GM08714 (cell line): Measurements from ENCODE around the gene GLIPR2.

ENCODE experiments used
- H3K4me3 ChIP-seq: fragments of 200-500 bp; sonication (Bioruptor generic); 2 replicates; pipeline ENCODE4 v1.5.1; 2014; ENCODE audit warnings: mild to moderate bottlenecking, low read length, inconsistent platforms
- ZNF274 ChIP-seq: IDR thresholded peaks from 2 replicates; pipeline ENCODE4 v1.6.1; 2012; ENCODE audit warnings: mild to moderate bottlenecking, low read depth, low read length

Gene GLIPR2

DNA sequence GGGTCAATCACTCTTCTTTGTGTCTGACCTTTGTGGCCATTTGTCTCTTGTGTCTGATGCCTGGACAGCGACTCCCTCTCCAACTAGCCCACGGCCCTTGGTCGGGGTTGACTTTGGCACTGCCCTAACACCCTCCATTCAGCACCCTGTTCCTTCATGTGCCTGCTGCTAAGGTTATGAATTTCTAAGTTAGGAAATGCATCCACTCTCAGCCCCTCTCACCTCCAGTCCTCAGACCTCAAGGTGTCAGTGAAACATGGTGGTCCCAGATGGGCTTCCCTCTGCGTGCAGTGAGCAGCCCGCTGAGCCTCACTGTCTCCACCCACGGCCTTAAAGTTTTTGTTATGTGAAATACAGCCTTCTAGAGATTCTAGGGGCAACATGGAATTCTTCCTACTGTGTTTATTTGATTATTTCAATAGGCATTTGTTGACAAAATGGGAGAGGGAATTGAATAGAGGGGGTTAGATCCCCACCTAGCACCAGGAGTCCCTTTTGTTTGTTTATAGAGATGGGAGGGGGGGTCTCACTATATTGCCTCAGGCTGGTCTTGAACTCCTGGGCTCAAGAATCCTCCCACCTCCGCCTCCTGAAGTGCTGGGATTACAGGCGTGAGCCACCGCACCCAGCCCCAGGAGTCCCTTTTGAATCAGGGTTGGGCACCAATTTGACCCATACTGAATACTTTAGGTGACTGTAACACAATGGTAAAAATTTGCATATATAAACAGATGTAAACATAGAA is 1.6 kb upstream of the GLIPR2 start:
- no peak for TF ChIP-seq ZNF274
- H3K4me3 ChIP-seq, result no peak overlapping the region

GRCh38 chr9:36135741-36136271 is 727 bp upstream of the GLIPR2 start:
- TF ChIP-seq ZNF274, result no peak
- H3K4me3 ChIP-seq, result peak overlapping the region; percentile 59; the same call in 1 of the 2 replicates

DNA sequence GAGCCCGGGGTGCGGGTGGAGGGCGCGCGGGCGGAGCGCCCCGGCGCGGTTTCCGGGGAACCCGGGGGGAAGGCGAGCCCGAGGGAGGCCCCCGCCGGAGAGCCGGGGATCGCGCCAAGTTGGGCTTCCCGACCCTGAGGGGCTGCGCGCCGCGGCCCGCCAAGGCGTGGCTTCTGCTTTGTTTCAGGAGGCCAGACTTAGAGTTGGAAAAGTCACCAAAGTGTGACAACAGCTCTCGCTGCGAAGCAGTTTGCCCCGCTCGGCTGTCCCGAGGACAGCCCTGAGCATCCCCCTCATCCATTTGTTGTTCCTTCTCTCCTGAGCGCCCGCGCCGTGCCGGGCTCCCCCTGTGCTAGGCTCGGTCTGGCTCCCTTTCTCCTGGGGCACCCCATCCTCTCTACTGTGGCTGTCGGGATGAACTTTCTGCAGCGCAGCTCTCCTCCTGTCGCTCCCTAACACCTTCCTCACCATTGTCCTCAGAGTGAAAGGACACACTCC is 410 bp downstream of the GLIPR2 start:
- TF ChIP-seq ZNF274, result no peak
- H3K4me3 ChIP-seq, result peak overlapping the region; percentile 59; the same call in 1 of the 2 replicates

DNA sequence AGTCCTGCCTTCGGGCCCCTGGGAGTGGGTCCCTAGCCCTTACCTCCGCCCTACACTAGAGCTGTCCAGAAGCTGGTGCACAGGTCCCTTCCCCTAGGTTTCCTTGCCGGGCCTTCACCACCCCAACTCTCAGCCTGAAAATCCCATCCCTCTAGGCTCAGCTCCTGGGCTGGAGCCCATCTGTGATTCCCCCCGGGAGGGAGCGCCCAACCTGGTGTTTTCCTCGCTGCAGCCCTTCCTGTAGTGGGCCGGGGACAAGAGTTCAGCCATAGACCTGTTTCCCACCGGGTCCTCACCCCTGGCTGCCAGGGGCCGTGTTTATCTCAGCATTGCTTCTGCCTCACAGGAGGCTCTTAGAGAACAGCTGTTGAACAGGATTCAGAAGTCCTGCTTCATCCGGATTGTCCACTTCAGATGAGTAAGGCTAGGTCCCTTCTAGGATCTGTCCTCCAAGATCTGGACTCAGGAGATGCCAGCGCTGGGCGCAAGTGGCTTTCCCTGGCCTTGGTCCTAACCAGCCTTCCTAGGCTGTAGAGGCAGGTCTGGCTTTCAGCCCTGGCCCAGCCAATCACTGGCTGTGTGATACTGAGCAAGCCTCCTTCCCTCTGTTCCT is 965 bp downstream of the GLIPR2 start:
- no peak for TF ChIP-seq ZNF274

DNA sequence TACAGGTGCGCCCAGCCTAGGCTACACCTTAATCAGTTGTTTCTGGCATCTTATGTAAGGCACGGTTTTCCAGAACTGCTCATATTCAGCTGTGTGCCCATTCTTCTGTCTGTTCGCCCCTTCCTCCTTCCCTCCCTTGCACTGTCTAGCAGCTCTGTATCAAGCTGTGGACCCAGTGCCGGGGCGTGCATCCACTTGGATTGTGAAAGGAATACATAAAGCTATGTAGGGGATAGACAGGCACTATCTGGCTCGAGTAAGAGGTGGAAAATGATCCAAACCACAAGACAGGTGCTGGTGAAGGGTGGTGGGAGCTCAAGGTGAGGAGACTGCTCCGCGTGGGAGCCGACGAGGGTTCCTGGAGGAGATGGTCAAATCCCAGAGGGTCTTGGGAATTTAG is 2.0 kb downstream of the GLIPR2 start:
- no peak overlapping the region for H3K4me3 ChIP-seq
- TF ChIP-seq ZNF274, result no peak

More for the DNA sequence above, 965 bp downstream of the GLIPR2 start:
- H3K4me3 ChIP-seq, result no peak overlapping the region; the same call in 1 of the 2 replicates

DNA sequence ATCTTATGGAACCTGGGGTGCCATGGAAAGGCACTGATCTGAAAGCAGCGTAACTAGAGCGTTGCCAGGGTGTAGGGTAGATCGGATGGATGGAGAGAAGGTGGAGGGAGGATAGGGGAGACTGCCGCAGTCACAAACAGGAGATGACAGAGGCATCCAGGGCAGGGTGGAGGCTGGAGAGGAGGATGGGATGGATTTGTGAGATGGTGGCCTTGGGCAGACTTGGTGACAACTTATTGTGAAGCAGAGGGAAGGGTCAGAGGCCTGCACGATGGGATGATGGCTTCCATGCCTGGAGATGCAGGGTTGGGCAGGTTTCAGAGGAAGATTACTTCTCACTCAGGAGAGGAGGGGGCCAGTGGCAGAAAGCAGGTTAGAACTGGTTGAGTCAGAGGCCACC is 2.4 kb downstream of the GLIPR2 start:
- no peak for TF ChIP-seq ZNF274

DNA sequence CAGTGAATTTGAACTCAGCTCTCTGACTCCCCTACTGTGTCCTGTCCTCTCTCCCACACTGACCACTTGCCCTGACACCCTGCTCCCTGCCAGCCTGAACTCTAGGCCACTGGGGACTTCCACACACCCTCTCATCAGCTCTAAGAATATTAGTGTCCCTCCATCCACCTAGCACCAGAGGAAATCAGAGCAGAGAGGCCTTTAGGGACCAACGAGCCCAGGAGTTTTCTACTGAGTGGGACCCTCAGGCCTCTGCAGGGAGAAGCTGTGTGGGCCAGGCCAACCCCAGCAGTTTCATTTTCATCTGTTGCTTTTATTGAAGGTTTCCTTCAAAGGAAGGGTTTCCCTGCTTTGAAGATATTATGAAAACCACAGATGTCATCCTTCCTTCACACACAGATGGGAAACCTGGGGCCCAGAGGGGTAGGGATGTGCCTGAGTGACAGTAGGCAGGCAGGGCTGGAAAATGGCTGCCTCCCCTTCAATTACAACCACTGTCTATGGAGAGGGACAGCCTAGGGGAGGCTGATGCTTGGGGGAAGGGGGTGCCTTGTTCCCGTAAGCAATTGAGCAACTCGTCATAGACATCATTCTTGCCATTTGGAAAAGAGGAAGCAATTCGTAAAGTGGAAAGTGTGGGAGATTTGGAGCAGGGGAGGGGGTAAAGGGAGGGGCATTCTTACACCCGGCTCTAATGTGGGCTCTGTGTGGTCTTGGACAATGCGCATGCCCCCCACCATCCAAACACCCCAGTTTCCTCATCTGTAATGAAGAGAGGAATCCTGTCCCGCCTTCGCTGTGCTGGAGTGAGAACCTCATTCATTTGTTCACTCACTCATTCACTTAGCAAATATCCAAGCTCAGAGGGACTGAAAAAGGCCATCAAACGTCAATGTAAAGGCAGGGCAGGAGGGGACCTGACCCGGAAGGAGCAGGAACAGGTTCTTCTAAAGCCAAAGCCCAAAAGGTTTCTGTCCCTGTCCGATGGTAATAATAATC is 3.9 kb downstream of the GLIPR2 start:
- no peak for TF ChIP-seq ZNF274
- no peak overlapping the region for H3K4me3 ChIP-seq

More for the DNA sequence above, 2.4 kb downstream of the GLIPR2 start:
- H3K4me3 ChIP-seq, result no peak overlapping the region

DNA sequence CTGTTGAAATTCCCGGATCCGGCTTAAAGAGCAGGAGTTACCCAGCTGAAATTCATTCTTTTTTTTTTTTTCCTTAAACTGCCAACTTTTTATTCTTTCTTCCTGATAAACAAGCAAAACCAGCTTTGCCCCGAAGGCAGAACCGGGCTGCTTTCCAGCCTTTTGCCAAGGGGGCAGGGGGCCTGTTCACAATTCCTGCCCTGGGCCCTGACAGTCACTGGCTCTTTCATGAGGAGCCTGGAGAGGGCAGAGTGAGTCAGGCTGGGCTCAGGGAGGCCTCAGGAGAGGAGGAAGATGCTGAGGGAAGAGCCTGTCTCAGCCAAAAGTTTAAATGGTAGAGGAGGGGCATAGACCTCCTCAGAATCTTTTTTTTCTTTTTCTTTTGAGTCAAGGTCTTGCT is 4.8 kb downstream of the GLIPR2 start:
- no peak for TF ChIP-seq ZNF274
- no peak overlapping the region for H3K4me3 ChIP-seq

GRCh38 chr9:36141761-36142160 is 5.2 kb downstream of the GLIPR2 start:
- TF ChIP-seq ZNF274, result no peak
- no peak overlapping the region for H3K4me3 ChIP-seq

DNA sequence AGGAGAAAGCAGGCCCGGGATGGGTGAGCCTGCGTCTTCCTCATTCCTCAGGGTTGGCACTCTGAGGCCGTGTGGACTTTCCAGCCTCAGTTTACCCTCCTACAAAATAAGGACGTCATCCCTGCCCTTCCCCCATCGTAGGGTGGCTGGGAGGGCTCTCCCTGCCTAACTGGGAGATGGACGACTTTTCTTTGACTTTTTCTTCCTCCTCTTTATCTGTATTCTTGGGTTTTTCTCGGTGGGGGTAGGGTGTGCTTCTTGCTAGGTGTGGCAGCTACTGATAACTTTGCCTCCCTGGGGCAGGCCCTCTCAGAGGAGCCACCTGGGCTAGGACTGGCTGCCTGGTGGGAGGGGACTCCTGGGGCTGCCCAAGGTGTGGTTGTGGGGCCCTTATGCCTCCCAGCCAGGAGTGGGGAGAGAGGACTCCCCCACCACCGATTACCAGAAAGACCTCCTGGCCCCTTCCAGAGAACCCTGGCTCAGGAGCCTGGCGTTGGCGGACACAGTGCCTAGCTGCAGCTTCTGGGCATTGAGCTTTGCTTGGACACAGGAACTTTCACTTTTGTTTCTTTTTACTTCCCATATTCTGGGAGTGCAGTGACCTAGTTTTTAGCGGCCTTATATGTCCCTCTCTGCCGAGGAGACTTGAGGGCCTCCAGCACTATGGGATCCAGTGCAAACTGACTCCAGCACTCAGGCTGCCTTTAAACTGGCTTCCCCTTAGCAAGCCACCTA is 6.1 kb downstream of the GLIPR2 start:
- no peak overlapping the region for H3K4me3 ChIP-seq

DNA sequence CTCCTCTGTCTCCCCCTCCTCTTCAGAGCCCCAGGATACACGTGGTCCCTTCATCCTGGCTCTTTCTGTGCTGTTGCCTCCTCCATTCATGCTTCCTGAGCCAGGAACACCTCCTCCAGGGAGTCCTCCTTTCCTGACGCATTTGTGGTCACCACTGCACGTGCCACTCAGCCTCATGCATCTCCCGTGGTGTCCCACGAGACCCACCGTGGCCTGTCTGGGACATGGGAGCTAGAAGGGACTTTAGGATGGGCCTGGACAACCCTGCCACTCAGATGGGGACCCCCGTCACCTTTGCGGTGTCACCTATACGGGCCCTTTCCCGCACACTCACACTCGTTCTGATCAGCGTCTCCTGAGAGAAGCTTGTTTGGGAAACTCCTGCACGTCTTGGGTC is 6.7 kb downstream of the GLIPR2 start:
- H3K4me3 ChIP-seq, result no peak overlapping the region
- no peak for TF ChIP-seq ZNF274

More for the DNA sequence above, 6.1 kb downstream of the GLIPR2 start:
- no peak for TF ChIP-seq ZNF274

- TF ChIP-seq ZNF274, result no peak
- H3K4me3 ChIP-seq, result no peak overlapping the region
Measured at GRCh38 chr9:36144309-36145232, 8.0 kb downstream of the GLIPR2 start.
